WTC11 (cell line): ENCODE results near the gene ADGRF1. TPM values are rescaled to one million over a fixed set of nuclear protein-coding genes. Genes with fewer than 3 reads are reported as not detected.

Experiments
- ATAC-seq: fragments of 200-7000 bp; cut with Tn5 transposase; 2 replicates; pipeline ENCODE4 v1.10.0; 2021; ENCODE audit warnings: mild to moderate bottlenecking, moderate library complexity
- CTCF ChIA-PET: fragments of 300-600 bp; sonication (Branson Sonifier 250); formaldehyde crosslinking; loops from one replicate; lab custom pipeline; 2021; ENCODE audit warnings: antibody characterized with exemption; lab: Charles Lee
- POLR2A ChIA-PET: fragments of 350-600 bp; sonication (Branson Sonifier 250); formaldehyde crosslinking; loops from one replicate; lab custom pipeline; 2021; ENCODE audit warnings: antibody characterized with exemption; lab: Charles Lee
- DNase-seq: peaks from one replicate; pipeline ENCODE4 v3.0.0; 2021; ENCODE audit warnings: low spot score
- H3K27ac Mint-ChIP-seq: 2 replicates; pipeline ENCODE4 v1.8.0; 2021; ENCODE audit warnings: mixed read lengths
- H3K27me3 Mint-ChIP-seq: 2 replicates; pipeline ENCODE4 v1.8.0; 2021; ENCODE audit warnings: low read depth, mild to moderate bottlenecking, moderate library complexity, mixed read lengths
- H3K36me3 Mint-ChIP-seq: 2 replicates; pipeline ENCODE4 v1.8.0; 2021; ENCODE audit warnings: mixed read lengths
- H3K4me1 Mint-ChIP-seq: 2 replicates; pipeline ENCODE4 v1.8.0; 2022; ENCODE audit warnings: mixed read lengths
- H3K4me3 Mint-ChIP-seq: 2 replicates; pipeline ENCODE4 v1.8.0; 2021; ENCODE audit warnings: mild to moderate bottlenecking, moderate library complexity, mixed read lengths
- H3K9me3 Mint-ChIP-seq: 2 replicates; pipeline ENCODE4 v1.8.0; 2021; ENCODE audit warnings: mixed read lengths
- CBFB ChIP-seq: sonication (generic); formaldehyde crosslinking; IDR thresholded peaks from 2 replicates; pipeline ENCODE4 v1.8.1; 2022; ENCODE audit warnings: mild to moderate bottlenecking, low read depth, missing genetic modification reagents
- CREM ChIP-seq: sonication (generic); formaldehyde crosslinking; IDR thresholded peaks from 2 replicates; pipeline ENCODE4 v1.8.1; 2022; ENCODE audit warnings: mild to moderate bottlenecking, missing genetic modification reagents, moderate library complexity
- ETV6 ChIP-seq: sonication (generic); formaldehyde crosslinking; IDR thresholded peaks from 2 replicates; pipeline ENCODE4 v1.8.1; 2022; ENCODE audit warnings: mild to moderate bottlenecking, missing genetic modification reagents
- FOXJ3 ChIP-seq: sonication (generic); formaldehyde crosslinking; IDR thresholded peaks from 2 replicates; pipeline ENCODE4 v1.9.0; 2021; ENCODE audit warnings: missing genetic modification reagents, mild to moderate bottlenecking, borderline replicate concordance
- FOXK1 ChIP-seq: sonication (generic); formaldehyde crosslinking; IDR thresholded peaks from 2 replicates; pipeline ENCODE4 v1.8.0; 2022; ENCODE audit warnings: mild to moderate bottlenecking, moderate library complexity, missing genetic modification reagents
- GTF2I ChIP-seq: fragments of 250-450 bp; sonication (Bioruptor Pico); conservative IDR thresholded peaks from 2 replicates; pipeline ENCODE4 v1.4.0; 2021; ENCODE audit warnings: mild to moderate bottlenecking
- IRF2 ChIP-seq: sonication (generic); formaldehyde crosslinking; IDR thresholded peaks from 2 replicates; pipeline ENCODE4 v1.8.0; 2022; ENCODE audit warnings: low read depth, missing genetic modification reagents, borderline replicate concordance
- MXD4 ChIP-seq: fragments of 250-450 bp; sonication (Bioruptor Pico); IDR thresholded peaks from 2 replicates; pipeline ENCODE4 v1.8.0; 2021; ENCODE audit warnings: mild to moderate bottlenecking, moderate library complexity, borderline replicate concordance
- NFE2L1 ChIP-seq: sonication (generic); formaldehyde crosslinking; IDR thresholded peaks from 2 replicates; pipeline ENCODE4 v1.8.1; 2023; ENCODE audit warnings: missing genetic modification reagents
- NFYB ChIP-seq: sonication (generic); formaldehyde crosslinking; conservative IDR thresholded peaks from 2 replicates; pipeline ENCODE4 v1.8.0; 2022; ENCODE audit warnings: low read depth, missing genetic modification reagents
- OVOL2 ChIP-seq: fragments of 250-450 bp; sonication (Bioruptor Pico); IDR thresholded peaks from 2 replicates; pipeline ENCODE4 v1.9.0; 2021; ENCODE audit warnings: mild to moderate bottlenecking, borderline replicate concordance
- RELA ChIP-seq: sonication (generic); formaldehyde crosslinking; IDR thresholded peaks from 2 replicates; pipeline ENCODE4 v1.8.1; 2022; ENCODE audit warnings: missing genetic modification reagents, mild to moderate bottlenecking, borderline replicate concordance
- SMAD3 ChIP-seq: sonication (generic); formaldehyde crosslinking; IDR thresholded peaks from 2 replicates; pipeline ENCODE4 v1.8.0; 2022; ENCODE audit warnings: missing genetic modification reagents, mild to moderate bottlenecking, borderline replicate concordance
- SOX15 ChIP-seq: fragments of 250-450 bp; sonication (Bioruptor Pico); IDR thresholded peaks from 2 replicates; pipeline ENCODE4 v1.9.0; 2021; ENCODE audit warnings: mild to moderate bottlenecking
- ZNF138 ChIP-seq: sonication (generic); formaldehyde crosslinking; conservative IDR thresholded peaks from 2 replicates; pipeline ENCODE4 v1.8.1; 2022; ENCODE audit warnings: mild to moderate bottlenecking, moderate library complexity, missing genetic modification reagents
- ZNF263 ChIP-seq: sonication (generic); formaldehyde crosslinking; IDR thresholded peaks from 2 replicates; pipeline ENCODE4 v1.8.1; 2022; ENCODE audit warnings: low read depth, mild to moderate bottlenecking, moderate library complexity, missing genetic modification reagents
- ZNF317 ChIP-seq: sonication (generic); formaldehyde crosslinking; IDR thresholded peaks from 2 replicates; pipeline ENCODE4 v1.8.1; 2023; ENCODE audit warnings: low read depth, mild to moderate bottlenecking, moderate library complexity, missing genetic modification reagents, borderline replicate concordance
- ZNF423 ChIP-seq: fragments of 250-450 bp; sonication (Bioruptor Pico); IDR thresholded peaks from 2 replicates; pipeline ENCODE4 v2.1.2; 2022; ENCODE audit warnings: mild to moderate bottlenecking, moderate library complexity
- total RNA-seq: library from RNA; stranded (reverse); gene quantifications from 3 replicates; pipeline ENCODE4 v1.2.3, GENCODE V29; 2021
- TF ChIP-seq, protein P1 (sequence below): fragments of 250-450 bp; sonication (Bioruptor Pico); IDR thresholded peaks from 2 replicates; pipeline ENCODE4 v1.9.0; 2021; ENCODE audit warnings: mild to moderate bottlenecking, borderline replicate concordance
- TF ChIP-seq, protein P2 (sequence below): sonication (generic); formaldehyde crosslinking; IDR thresholded peaks from 2 replicates; pipeline ENCODE4 v1.8.1; 2022; ENCODE audit warnings: low read depth, missing genetic modification reagents, borderline replicate concordance
- TF ChIP-seq, protein P3 (sequence below): fragments of 250-450 bp; sonication (Bioruptor Pico); IDR thresholded peaks from 2 replicates; pipeline ENCODE4 v1.9.0; 2021; ENCODE audit warnings: moderate library complexity, mild to moderate bottlenecking, inconsistent platforms, borderline replicate concordance
- TF ChIP-seq, protein P4 (sequence below): sonication (generic); formaldehyde crosslinking; IDR thresholded peaks from 2 replicates; pipeline ENCODE4 v1.8.1; 2023; ENCODE audit warnings: mild to moderate bottlenecking, missing genetic modification reagents, moderate library complexity
- TF ChIP-seq, protein P5 (sequence below): fragments of 250-450 bp; sonication (Bioruptor Pico); IDR thresholded peaks from 2 replicates; pipeline ENCODE4 v1.9.0; 2021; ENCODE audit warnings: mild to moderate bottlenecking

Gene ADGRF1
- total RNA-seq, 1 experiment from 2014 or later = 0.26 TPM

DNA sequence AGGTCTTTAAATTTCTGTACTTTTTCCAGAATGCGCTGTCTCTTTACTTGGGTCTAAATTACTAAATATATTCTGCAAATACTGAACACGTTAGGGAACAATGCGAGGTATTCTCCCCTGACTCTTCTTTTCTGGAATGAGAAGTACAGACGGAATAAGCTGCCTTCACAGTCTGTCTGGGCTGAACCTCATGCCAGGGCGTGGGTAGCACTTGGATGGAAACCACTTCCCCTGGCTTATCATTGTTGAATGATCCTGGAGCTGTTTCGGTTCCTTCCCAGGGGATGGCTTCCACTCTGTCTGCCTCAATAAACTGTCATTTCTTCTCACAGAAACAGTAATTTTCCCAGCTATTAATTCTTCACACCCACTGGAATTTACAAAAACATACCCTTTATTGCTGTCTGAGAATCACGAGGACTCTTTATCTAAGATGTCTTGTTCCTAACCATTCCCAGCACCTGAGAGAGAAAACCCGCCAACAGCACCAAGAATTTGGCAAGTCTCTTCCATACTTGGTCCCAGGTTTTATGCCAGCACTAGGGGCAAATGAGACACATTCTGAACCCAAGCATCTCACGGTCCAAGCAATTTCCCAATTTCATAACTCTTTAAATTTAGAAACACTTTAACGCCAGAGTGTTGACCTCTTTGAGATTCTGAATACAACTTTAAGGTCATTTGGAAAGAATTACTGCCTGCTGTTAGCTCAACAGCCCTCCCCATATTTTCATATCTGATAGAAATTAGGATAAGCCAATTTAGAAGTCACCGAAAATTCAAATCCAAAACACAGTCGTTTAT is 77.2 kb downstream of the ADGRF1 start:
- Mint-ChIP-seq H3K27me3 (no peaks in the 10 kb centered on the region), H3K4me1 (no peaks in the 10 kb centered on the region), H3K9me3 (no peaks in the 10 kb centered on the region), H3K4me3 (no peak overlapping the region), H3K27ac (no peak overlapping the region), H3K36me3 (no peaks in the 10 kb centered on the region)
- ATAC-seq (no peak), DNase-seq (no peak)
- ChIA-PET CTCF (no interaction called here), POLR2A (no interaction called here)
- TF ChIP-seq, protein P1, sequence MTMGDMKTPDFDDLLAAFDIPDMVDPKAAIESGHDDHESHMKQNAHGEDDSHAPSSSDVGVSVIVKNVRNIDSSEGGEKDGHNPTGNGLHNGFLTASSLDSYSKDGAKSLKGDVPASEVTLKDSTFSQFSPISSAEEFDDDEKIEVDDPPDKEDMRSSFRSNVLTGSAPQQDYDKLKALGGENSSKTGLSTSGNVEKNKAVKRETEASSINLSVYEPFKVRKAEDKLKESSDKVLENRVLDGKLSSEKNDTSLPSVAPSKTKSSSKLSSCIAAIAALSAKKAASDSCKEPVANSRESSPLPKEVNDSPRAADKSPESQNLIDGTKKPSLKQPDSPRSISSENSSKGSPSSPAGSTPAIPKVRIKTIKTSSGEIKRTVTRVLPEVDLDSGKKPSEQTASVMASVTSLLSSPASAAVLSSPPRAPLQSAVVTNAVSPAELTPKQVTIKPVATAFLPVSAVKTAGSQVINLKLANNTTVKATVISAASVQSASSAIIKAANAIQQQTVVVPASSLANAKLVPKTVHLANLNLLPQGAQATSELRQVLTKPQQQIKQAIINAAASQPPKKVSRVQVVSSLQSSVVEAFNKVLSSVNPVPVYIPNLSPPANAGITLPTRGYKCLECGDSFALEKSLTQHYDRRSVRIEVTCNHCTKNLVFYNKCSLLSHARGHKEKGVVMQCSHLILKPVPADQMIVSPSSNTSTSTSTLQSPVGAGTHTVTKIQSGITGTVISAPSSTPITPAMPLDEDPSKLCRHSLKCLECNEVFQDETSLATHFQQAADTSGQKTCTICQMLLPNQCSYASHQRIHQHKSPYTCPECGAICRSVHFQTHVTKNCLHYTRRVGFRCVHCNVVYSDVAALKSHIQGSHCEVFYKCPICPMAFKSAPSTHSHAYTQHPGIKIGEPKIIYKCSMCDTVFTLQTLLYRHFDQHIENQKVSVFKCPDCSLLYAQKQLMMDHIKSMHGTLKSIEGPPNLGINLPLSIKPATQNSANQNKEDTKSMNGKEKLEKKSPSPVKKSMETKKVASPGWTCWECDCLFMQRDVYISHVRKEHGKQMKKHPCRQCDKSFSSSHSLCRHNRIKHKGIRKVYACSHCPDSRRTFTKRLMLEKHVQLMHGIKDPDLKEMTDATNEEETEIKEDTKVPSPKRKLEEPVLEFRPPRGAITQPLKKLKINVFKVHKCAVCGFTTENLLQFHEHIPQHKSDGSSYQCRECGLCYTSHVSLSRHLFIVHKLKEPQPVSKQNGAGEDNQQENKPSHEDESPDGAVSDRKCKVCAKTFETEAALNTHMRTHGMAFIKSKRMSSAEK (CRISPR knock-in tag) = no peak
- TF ChIP-seq IRF2 (CRISPR knock-in tag) (no peak), OVOL2 (CRISPR knock-in tag) (no peak), CBFB (CRISPR knock-in tag) (no peak), ZNF263 (CRISPR knock-in tag) (no peak)
- TF ChIP-seq, protein P2, sequence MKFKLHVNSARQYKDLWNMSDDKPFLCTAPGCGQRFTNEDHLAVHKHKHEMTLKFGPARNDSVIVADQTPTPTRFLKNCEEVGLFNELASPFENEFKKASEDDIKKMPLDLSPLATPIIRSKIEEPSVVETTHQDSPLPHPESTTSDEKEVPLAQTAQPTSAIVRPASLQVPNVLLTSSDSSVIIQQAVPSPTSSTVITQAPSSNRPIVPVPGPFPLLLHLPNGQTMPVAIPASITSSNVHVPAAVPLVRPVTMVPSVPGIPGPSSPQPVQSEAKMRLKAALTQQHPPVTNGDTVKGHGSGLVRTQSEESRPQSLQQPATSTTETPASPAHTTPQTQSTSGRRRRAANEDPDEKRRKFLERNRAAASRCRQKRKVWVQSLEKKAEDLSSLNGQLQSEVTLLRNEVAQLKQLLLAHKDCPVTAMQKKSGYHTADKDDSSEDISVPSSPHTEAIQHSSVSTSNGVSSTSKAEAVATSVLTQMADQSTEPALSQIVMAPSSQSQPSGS (CRISPR knock-in tag) = no peak

DNA sequence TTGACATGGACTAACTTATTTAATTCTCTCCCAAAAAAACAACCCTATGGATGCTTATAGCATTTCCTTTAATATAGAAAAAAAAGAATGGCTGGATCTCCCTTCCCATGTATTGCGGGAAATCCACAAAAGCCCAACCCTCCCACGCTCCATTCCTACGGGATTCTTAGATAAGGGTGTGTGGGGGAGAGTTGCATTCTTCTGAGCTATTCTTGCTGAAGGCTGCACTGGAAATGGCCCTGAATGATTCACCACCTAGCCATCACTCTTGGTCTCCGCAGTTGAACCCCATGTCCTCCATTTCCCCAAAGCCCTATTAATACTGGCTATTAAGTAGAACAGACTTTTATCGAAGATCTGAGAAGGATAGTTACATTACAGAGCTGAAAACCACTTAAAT is 78.5 kb downstream of the ADGRF1 start:
- CTCF ChIA-PET = no interaction called here
- Mint-ChIP-seq H3K9me3 (no peaks in the 10 kb centered on the region), H3K27ac (no peak overlapping the region), H3K36me3 (no peaks in the 10 kb centered on the region), H3K27me3 (no peaks in the 10 kb centered on the region), H3K4me3 (no peak overlapping the region), H3K4me1 (no peaks in the 10 kb centered on the region)
- no peak for ATAC-seq
- POLR2A ChIA-PET = no interaction called here
- DNase-seq = no peak
- TF ChIP-seq ETV6 (CRISPR knock-in tag) (no peak), RELA (CRISPR knock-in tag) (no peak), GTF2I (CRISPR knock-in tag) (no peak), SOX15 (CRISPR knock-in tag) (no peak), ZNF317 (CRISPR knock-in tag) (no peak), ZNF138 (CRISPR knock-in tag) (no peak)
- TF ChIP-seq, protein P3, sequence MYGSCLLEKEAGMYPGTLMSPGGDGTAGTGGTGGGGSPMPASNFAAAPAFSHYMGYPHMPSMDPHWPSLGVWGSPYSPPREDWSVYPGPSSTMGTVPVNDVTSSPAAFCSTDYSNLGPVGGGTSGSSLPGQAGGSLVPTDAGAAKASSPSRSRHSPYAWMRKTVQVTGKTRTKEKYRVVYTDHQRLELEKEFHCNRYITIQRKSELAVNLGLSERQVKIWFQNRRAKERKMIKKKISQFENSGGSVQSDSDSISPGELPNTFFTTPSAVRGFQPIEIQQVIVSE (CRISPR knock-in tag) = no peak
- TF ChIP-seq, protein P4, sequence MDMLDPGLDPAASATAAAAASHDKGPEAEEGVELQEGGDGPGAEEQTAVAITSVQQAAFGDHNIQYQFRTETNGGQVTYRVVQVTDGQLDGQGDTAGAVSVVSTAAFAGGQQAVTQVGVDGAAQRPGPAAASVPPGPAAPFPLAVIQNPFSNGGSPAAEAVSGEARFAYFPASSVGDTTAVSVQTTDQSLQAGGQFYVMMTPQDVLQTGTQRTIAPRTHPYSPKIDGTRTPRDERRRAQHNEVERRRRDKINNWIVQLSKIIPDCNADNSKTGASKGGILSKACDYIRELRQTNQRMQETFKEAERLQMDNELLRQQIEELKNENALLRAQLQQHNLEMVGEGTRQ (CRISPR knock-in tag) = no peak

DNA sequence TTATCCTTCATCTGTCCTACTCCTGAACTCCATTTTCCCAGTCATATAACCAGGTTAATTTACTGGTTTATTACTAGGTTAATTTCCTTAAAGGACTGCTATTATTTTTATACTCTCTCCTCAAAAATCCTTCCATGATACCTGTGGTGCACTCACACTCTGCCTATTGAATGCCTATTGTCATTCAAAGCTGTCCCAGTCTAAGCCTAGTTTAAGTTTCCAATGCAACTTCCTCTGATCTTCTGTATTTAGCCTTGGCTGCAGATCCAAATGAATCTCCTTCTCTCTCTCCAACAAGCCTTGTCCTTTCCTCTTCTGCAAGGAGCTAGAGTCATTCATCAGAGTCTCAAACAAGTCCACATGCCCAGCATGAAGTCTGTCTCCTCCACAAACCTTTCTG is 79.1 kb downstream of the ADGRF1 start:
- Mint-ChIP-seq H3K36me3 (no peaks in the 10 kb centered on the region), H3K9me3 (no peaks in the 10 kb centered on the region), H3K4me3 (no peak overlapping the region), H3K4me1 (no peaks in the 10 kb centered on the region), H3K27me3 (no peaks in the 10 kb centered on the region), H3K27ac (no peak overlapping the region)
- ChIA-PET POLR2A (no interaction called here), CTCF (no interaction called here)
- TF ChIP-seq NFE2L1 (CRISPR knock-in tag) = no peak
- no peak for TF ChIP-seq ZNF423 (CRISPR knock-in tag)
- TF ChIP-seq, protein P5, sequence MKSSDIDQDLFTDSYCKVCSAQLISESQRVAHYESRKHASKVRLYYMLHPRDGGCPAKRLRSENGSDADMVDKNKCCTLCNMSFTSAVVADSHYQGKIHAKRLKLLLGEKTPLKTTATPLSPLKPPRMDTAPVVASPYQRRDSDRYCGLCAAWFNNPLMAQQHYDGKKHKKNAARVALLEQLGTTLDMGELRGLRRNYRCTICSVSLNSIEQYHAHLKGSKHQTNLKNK (CRISPR knock-in tag) = no peak
- no peak for TF ChIP-seq CREM (CRISPR knock-in tag)
- TF ChIP-seq RELA (CRISPR knock-in tag) = no peak
- no peak for TF ChIP-seq NFYB (CRISPR knock-in tag)
- no peak for TF ChIP-seq SMAD3 (CRISPR knock-in tag)
- TF ChIP-seq FOXK1 = no peak
- TF ChIP-seq FOXJ3 (CRISPR knock-in tag) = no peak
- TF ChIP-seq MXD4 (CRISPR knock-in tag) = no peak
- no peak for TF ChIP-seq GTF2I (CRISPR knock-in tag)
- TF ChIP-seq ZNF263 (CRISPR knock-in tag) = no peak
- no peak for TF ChIP-seq OVOL2 (CRISPR knock-in tag)
- ATAC-seq (peak; percentile 72), DNase-seq (no peak)
